KMS-11 (cell line): ENCODE measurements around the gene MACROH2A1.

Source experiments
- H2AFZ ChIP-seq: fragments of 200-600 bp; sonication (generic); 2 replicates; pipeline ENCODE4 v1.6.1; 2016; ENCODE audit warnings: antibody characterized with exemption, mixed run types, low read depth
- H3K27ac ChIP-seq: fragments of 200-600 bp; sonication (generic); 2 replicates; pipeline ENCODE4 v1.6.1; 2016; ENCODE audit warnings: mild to moderate bottlenecking, mixed run types
- H3K27me3 ChIP-seq: fragments of 200-600 bp; sonication (generic); 2 replicates; pipeline ENCODE4 v1.6.1; 2017; ENCODE audit warnings: mild to moderate bottlenecking, low read depth, mixed run types, moderate library complexity; ENCODE audit not compliant: insufficient read depth
- H3K36me3 ChIP-seq: fragments of 200-600 bp; sonication (generic); 2 replicates; pipeline ENCODE4 v1.6.1; 2017; ENCODE audit warnings: mild to moderate bottlenecking, mixed run types; ENCODE audit not compliant: insufficient read depth
- H3K4me1 ChIP-seq: fragments of 200-600 bp; sonication (generic); 2 replicates; pipeline ENCODE4 v1.6.1; 2016; ENCODE audit warnings: mild to moderate bottlenecking, low read depth, mixed run types; ENCODE audit not compliant: poor library complexity, severe bottlenecking
- H3K4me2 ChIP-seq: fragments of 200-600 bp; sonication (generic); 2 replicates; pipeline ENCODE4 v1.7.0; 2016; ENCODE audit warnings: mild to moderate bottlenecking, mixed run types
- H3K4me3 ChIP-seq: fragments of 200-600 bp; sonication (generic); IDR thresholded peaks from 2 replicates; pipeline ENCODE4 v1.6.1; 2017; ENCODE audit warnings: low read depth, low read length, mixed read lengths; ENCODE audit not compliant: insufficient read depth
- H3K79me2 ChIP-seq: fragments of 200-600 bp; sonication (generic); 2 replicates; pipeline ENCODE4 v1.6.1; 2016; ENCODE audit warnings: low read depth, mixed run types; ENCODE audit not compliant: insufficient read depth
- H3K9ac ChIP-seq: fragments of 200-600 bp; sonication (generic); 2 replicates; pipeline ENCODE4 v1.6.1; 2016; ENCODE audit warnings: mild to moderate bottlenecking, mixed run types
- H4K20me1 ChIP-seq: fragments of 200-600 bp; sonication (generic); 2 replicates; pipeline ENCODE4 v1.6.1; 2016; ENCODE audit warnings: mild to moderate bottlenecking, mixed run types; ENCODE audit not compliant: insufficient read depth
- CTCF ChIP-seq: fragments of 200-600 bp; sonication (generic); conservative IDR thresholded peaks from 2 replicates; pipeline ENCODE4 v1.6.1; 2017; ENCODE audit warnings: low read depth, mild to moderate bottlenecking, antibody characterized with exemption, low read length, moderate library complexity, mixed read lengths

MACROH2A1 gene

GRCh38 chr5:135341696-135342550 is 57.1 kb downstream of the MACROH2A1 start:
- no peaks in the 10 kb centered on the region for H3K27me3 ChIP-seq
- no peak for TF ChIP-seq CTCF
- H3K4me1 ChIP-seq: no peaks in the 10 kb centered on the region
- H3K4me2 ChIP-seq: no peak overlapping the region
- no peak overlapping the region for H3K27ac ChIP-seq
- H3K36me3 ChIP-seq: 0 out of 2 replicates have a peak, but pooled peaks cover 3% of the 10 kb centered on the region
- no peak overlapping the region for H2AFZ ChIP-seq
- H3K4me3 ChIP-seq: no peak overlapping the region
- no peaks in the 10 kb centered on the region for H4K20me1 ChIP-seq
- no peaks in the 10 kb centered on the region for H3K79me2 ChIP-seq
- H3K9ac ChIP-seq: no peak overlapping the region

- no peak overlapping the region for H2AFZ ChIP-seq
- H3K27me3 ChIP-seq: no peaks in the 10 kb centered on the region
- H3K9ac ChIP-seq: no peak overlapping the region
- H3K4me1 ChIP-seq: no peaks in the 10 kb centered on the region
- no peaks in the 10 kb centered on the region for H3K79me2 ChIP-seq
- H3K27ac ChIP-seq: no peak overlapping the region
- H3K4me3 ChIP-seq: no peak overlapping the region
- H4K20me1 ChIP-seq: no peaks in the 10 kb centered on the region
- TF ChIP-seq CTCF: no peak
- 0 out of 2 replicates have a peak, but pooled peaks cover 3% of the 10 kb centered on the region for H3K36me3 ChIP-seq
- H3K4me2 ChIP-seq: no peak overlapping the region
These were observed 57.9 kb downstream of the MACROH2A1 start for GRCh38 chr5:135341016-135341666.

GRCh38 chr5:135340568-135340967 is 58.5 kb downstream of the MACROH2A1 start:
- no peaks in the 10 kb centered on the region for H3K79me2 ChIP-seq
- no peak overlapping the region for H3K4me3 ChIP-seq
- H3K4me1 ChIP-seq: no peaks in the 10 kb centered on the region
- no peaks in the 10 kb centered on the region for H3K27me3 ChIP-seq
- no peak overlapping the region for H3K9ac ChIP-seq
- 0 out of 2 replicates have a peak, but pooled peaks cover 3% of the 10 kb centered on the region for H3K36me3 ChIP-seq
- no peak overlapping the region for H3K27ac ChIP-seq
- TF ChIP-seq CTCF: no peak
- no peak overlapping the region for H2AFZ ChIP-seq
- no peaks in the 10 kb centered on the region for H4K20me1 ChIP-seq
- H3K4me2 ChIP-seq: no peak overlapping the region

- 0 out of 2 replicates have a peak, but pooled peaks cover 3% of the 10 kb centered on the region for H3K36me3 ChIP-seq
- H3K27ac ChIP-seq: no peak overlapping the region
- H3K4me1 ChIP-seq: no peaks in the 10 kb centered on the region
- TF ChIP-seq CTCF: no peak
- H3K4me2 ChIP-seq: no peak overlapping the region
- H3K9ac ChIP-seq: no peak overlapping the region
- H2AFZ ChIP-seq: no peak overlapping the region
- no peak overlapping the region for H3K4me3 ChIP-seq
- H3K79me2 ChIP-seq: no peaks in the 10 kb centered on the region
- H3K27me3 ChIP-seq: no peaks in the 10 kb centered on the region
- no peaks in the 10 kb centered on the region for H4K20me1 ChIP-seq
These were observed 59.4 kb downstream of the MACROH2A1 start for GRCh38 chr5:135339623-135340022.
